ENCODE measurements around the gene PTRHD1. TPM values are rescaled to one million over a fixed set of nuclear protein-coding genes. Genes with fewer than 3 reads are reported as not detected.
A peak's percentile ranks its signal among the peaks of the same experiment; 100 is the strongest.

Gene PTRHD1
- total RNA-seq, 1 donor from 2014 or later: 25.2 TPM

GRCh38 chr2:24834733-24835395 is 41.7 kb upstream of the PTRHD1 start:
- DNase-seq: no peak
- peaks cover 13% of the 10 kb centered on the region for H3K9me3 Mint-ChIP-seq (ENCODE audit: unreplicated experiment)
- TF ChIP-seq CTCF (IDR thresholded peaks at IDR 0.05; ENCODE audit: partially characterized antibody, unreplicated experiment): no peak
- H3K36me3 Mint-ChIP-seq (ENCODE audit: unreplicated experiment): peaks cover 19% of the 10 kb centered on the region
- H3K27ac Mint-ChIP-seq (ENCODE audit: unreplicated experiment): no peak overlapping the region
- H3K27me3 Mint-ChIP-seq (ENCODE audit: unreplicated experiment): peaks cover 14% of the 10 kb centered on the region
- peaks cover 17% of the 10 kb centered on the region for H3K4me1 Mint-ChIP-seq (ENCODE audit: low read depth, unreplicated experiment)
- H3K4me3 Mint-ChIP-seq (ENCODE audit: unreplicated experiment): no peak overlapping the region

GRCh38 chr2:24833821-24834732 is 40.9 kb upstream of the PTRHD1 start:
- Mint-ChIP-seq H3K27ac (ENCODE audit: unreplicated experiment) (no peak overlapping the region), H3K36me3 (ENCODE audit: unreplicated experiment) (peaks cover 19% of the 10 kb centered on the region), H3K9me3 (ENCODE audit: unreplicated experiment) (peaks cover 12% of the 10 kb centered on the region), H3K4me3 (ENCODE audit: unreplicated experiment) (no peak overlapping the region), H3K27me3 (ENCODE audit: unreplicated experiment) (peaks cover 12% of the 10 kb centered on the region), H3K4me1 (ENCODE audit: low read depth, unreplicated experiment) (peaks cover 17% of the 10 kb centered on the region)
- TF ChIP-seq CTCF (IDR thresholded peaks at IDR 0.05; ENCODE audit: partially characterized antibody, unreplicated experiment): no peak
- DNase-seq: no peak

GRCh38 chr2:24832931-24833701 is 39.9 kb upstream of the PTRHD1 start:
- Mint-ChIP-seq H3K9me3 (ENCODE audit: unreplicated experiment) (peaks cover 11% of the 10 kb centered on the region), H3K27ac (ENCODE audit: unreplicated experiment) (peak overlapping the region; percentile 71), H3K4me1 (ENCODE audit: low read depth, unreplicated experiment) (peaks cover 22% of the 10 kb centered on the region), H3K36me3 (ENCODE audit: unreplicated experiment) (peaks cover 19% of the 10 kb centered on the region), H3K4me3 (ENCODE audit: unreplicated experiment) (peak overlapping the region; percentile 21), H3K27me3 (ENCODE audit: unreplicated experiment) (peaks cover 14% of the 10 kb centered on the region)
- no peak for TF ChIP-seq CTCF (IDR thresholded peaks at IDR 0.05; ENCODE audit: partially characterized antibody, unreplicated experiment)
- DNase-seq: no peak

- Mint-ChIP-seq H3K4me3 (ENCODE audit: unreplicated experiment) (peak overlapping the region; percentile 21), H3K27me3 (ENCODE audit: unreplicated experiment) (peaks cover 15% of the 10 kb centered on the region), H3K4me1 (ENCODE audit: low read depth, unreplicated experiment) (peaks cover 28% of the 10 kb centered on the region), H3K27ac (ENCODE audit: unreplicated experiment) (peak overlapping the region; percentile 71), H3K36me3 (ENCODE audit: unreplicated experiment) (peaks cover 17% of the 10 kb centered on the region), H3K9me3 (ENCODE audit: unreplicated experiment) (peaks cover 11% of the 10 kb centered on the region)
- TF ChIP-seq CTCF (IDR thresholded peaks at IDR 0.05; ENCODE audit: partially characterized antibody, unreplicated experiment): no peak
- DNase-seq: no peak
Measured at GRCh38 chr2:24832521-24832920, 39.3 kb upstream of the PTRHD1 start.

Data from glutamatergic neuron (in vitro differentiated cells).